PC-9 (cell line): ENCODE measurements around the gene PAX8.

Experiments
- CTCF ChIP-seq: fragments of 200-600 bp; sonication (generic); conservative IDR thresholded peaks from 2 replicates; pipeline ENCODE4 v1.6.1; 2017; ENCODE audit warnings: mixed run types, antibody characterized with exemption, mild to moderate bottlenecking, moderate library complexity
- EZH2 ChIP-seq: fragments of 200-600 bp; sonication (generic); IDR thresholded peaks from 2 replicates; pipeline ENCODE4 v1.8.0; 2017; ENCODE audit warnings: antibody characterized with exemption, low read depth

- TF ChIP-seq CTCF, result no peak
- TF ChIP-seq EZH2, result no peak
Observed at GRCh38 chr2:113276761-113277425, 1.8 kb downstream of the PAX8 start.
